ENCODE results near the gene IKZF4.

The IKZF4 gene

DNA sequence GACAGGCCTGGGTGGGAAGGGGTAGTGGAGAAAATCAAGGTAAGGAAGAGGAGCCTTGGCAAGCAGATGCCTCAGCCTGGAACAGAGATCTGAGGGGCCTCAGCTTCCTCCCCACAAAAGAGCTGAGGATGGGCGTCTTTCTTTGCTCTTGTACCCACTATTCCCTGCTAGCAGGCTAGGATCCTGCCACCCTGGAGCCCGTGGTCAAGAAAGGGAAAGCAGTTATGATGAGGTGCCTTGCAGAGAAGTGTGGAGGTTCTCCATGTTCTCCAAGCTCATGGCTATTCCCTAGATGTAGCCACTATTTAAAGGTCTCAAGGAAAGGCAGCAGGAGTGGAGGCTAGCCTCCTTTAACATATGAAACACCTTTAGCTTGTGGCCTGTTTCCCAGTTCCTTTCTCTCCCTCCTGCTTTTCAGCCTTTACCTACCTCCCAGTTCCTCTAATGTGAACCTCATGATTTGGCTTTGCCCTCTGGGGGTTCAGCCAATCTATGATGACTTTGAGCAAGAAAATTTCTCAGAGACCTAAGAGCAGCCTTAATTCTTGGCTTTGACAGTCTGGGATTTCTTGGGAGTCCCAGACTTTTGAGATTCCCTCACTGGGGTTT, 1.1 kb downstream of the IKZF4 start:
- Histone ChIP-seq H3K36me3 (ENCODE audit: insufficient read depth, low read depth, low read length) (peaks cover 34% of the 10 kb centered on the region), H3K27ac (ENCODE audit: low read length) (peak overlapping the region; percentile 85), H3K4me3 (ENCODE audit: low read length) (peak overlapping the region; percentile 65), H3K9me3 (ENCODE audit: insufficient read depth, low read depth, low read length) (no peaks in the 10 kb centered on the region), H3K9ac (ENCODE audit: low read depth, low read length) (peak overlapping the region; percentile 81; the same call in 1 of the 2 replicates), H3K4me1 (ENCODE audit: insufficient read depth, low read length) (peaks cover 17% of the 10 kb centered on the region), H3K27me3 (ENCODE audit: insufficient read depth, low read length) (no peaks in the 10 kb centered on the region)

DNA sequence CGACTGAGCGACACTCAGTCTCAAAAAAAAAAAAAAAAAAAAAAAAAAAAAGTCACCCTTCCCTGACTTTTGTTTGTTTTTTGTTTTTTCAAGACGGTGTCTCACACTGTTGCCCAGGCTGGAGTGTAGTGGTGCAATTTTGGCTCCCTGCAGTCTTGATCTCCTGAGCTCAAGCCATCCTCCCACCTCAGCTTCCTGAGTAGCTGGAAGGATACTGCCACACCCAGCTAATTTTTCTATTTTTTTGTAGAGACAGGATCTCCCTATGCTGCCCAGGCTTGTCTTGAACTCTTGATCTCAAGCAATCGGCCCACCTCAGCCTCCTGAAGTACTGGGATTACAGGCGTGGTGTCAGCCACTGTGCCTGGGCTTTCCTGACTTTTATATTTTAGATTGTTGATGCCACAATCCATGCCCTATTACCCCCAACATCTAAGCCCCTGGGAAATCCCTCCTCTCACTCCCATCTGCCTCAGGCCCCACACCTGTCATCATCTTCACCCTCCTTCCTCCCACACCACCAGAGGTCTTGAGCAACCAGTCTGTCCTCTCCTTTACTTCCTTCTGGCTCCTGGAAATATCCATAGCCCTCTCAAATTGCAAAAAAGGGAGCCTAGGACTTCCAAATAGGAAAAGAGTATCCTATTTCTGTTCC, 7.8 kb downstream of the IKZF4 start:
- H3K27ac ChIP-seq (ENCODE audit: low read length), result no peak overlapping the region
- peaks cover 72% of the 10 kb centered on the region for H3K36me3 ChIP-seq (ENCODE audit: insufficient read depth, low read depth, low read length)
- no peak overlapping the region for H3K4me3 ChIP-seq (ENCODE audit: low read length)
- H3K27me3 ChIP-seq (ENCODE audit: insufficient read depth, low read length), result no peaks in the 10 kb centered on the region
- H3K9ac ChIP-seq (ENCODE audit: low read depth, low read length), result no peak overlapping the region
- no peaks in the 10 kb centered on the region for H3K4me1 ChIP-seq (ENCODE audit: insufficient read depth, low read length)
- H3K9me3 ChIP-seq (ENCODE audit: insufficient read depth, low read depth, low read length), result no peaks in the 10 kb centered on the region

DNA sequence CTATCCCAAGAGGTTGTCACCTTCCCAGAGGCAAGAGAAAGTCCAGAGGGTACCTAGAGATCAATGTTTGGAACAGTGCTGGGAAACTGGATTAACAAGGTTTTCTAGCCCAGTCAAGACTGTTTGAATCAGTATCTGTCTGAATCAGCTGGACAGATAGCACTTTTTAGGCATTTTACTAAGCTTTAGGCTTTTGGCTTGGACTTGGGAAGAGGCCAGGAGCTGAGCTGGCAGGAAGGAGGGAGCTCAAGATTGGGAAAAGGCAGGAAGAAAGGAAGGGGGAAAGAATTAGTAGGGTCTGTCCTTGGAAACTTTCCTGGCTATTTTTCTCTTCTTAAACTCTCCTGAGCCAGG, 8.3 kb downstream of the IKZF4 start:
- Histone ChIP-seq H3K4me1 (ENCODE audit: insufficient read depth, low read length) (no peaks in the 10 kb centered on the region), H3K27me3 (ENCODE audit: insufficient read depth, low read length) (no peaks in the 10 kb centered on the region), H3K4me3 (ENCODE audit: low read length) (no peak overlapping the region), H3K9me3 (ENCODE audit: insufficient read depth, low read depth, low read length) (no peaks in the 10 kb centered on the region), H3K9ac (ENCODE audit: low read depth, low read length) (no peak overlapping the region), H3K27ac (ENCODE audit: low read length) (no peak overlapping the region), H3K36me3 (ENCODE audit: insufficient read depth, low read depth, low read length) (peaks cover 75% of the 10 kb centered on the region)

DNA sequence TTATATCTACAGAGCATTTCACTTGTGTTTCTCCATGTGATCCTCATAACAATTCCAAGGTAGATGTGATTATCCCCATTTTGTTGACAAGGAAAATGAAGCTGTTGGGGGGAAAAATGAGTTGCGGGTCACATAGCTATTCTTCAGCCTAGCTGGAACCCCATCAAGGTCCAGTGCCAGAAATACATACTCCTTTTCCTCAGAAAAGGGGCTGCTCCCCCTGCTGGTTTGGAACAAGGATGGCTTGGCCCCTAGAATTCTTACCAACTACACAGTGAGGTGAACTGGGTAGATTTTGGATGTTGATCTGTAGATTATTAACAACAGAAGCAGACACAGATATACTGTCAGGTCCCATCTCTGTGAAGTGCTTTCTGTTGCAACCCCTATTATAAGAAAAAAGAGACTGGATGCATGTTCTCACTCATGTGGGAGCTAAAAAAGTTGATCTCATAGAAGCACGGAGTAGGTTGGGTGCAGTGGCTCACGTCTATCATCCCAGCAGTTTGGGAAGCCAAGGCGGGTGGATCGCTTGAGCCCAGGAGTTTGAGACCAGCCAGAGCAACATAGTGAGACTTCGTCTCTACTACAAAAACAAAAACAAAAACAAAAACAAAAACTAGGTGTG, 8.9 kb downstream of the IKZF4 start:
- Histone ChIP-seq H3K27ac (ENCODE audit: low read length) (no peak overlapping the region), H3K4me1 (ENCODE audit: insufficient read depth, low read length) (no peaks in the 10 kb centered on the region), H3K27me3 (ENCODE audit: insufficient read depth, low read length) (no peaks in the 10 kb centered on the region), H3K9me3 (ENCODE audit: insufficient read depth, low read depth, low read length) (no peaks in the 10 kb centered on the region), H3K9ac (ENCODE audit: low read depth, low read length) (no peak overlapping the region), H3K4me3 (ENCODE audit: low read length) (no peak overlapping the region), H3K36me3 (ENCODE audit: insufficient read depth, low read depth, low read length) (peaks cover 75% of the 10 kb centered on the region)

DNA sequence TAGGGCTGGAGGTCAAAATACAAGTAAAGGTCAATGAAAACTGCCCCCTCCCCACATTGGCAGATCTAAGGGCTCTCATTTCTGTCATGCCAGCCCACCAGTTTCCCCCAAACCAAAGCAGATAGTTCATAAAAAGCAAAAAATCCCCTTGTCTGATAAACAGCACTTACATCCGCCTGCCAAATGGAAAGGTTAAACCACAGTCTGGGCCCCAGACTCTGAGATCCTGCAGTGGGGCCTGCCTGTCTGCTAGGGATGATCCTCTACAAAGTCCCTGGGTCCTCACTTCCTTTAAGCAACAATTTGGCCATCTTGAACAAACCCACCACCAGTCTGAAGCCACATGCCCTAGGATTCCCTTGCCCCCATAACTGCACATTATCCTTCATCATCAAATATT, 11.1 kb downstream of the IKZF4 start:
- no peaks in the 10 kb centered on the region for H3K9me3 ChIP-seq (ENCODE audit: insufficient read depth, low read depth, low read length)
- H3K4me1 ChIP-seq (ENCODE audit: insufficient read depth, low read length), result no peaks in the 10 kb centered on the region
- no peak overlapping the region for H3K4me3 ChIP-seq (ENCODE audit: low read length)
- no peak overlapping the region for H3K9ac ChIP-seq (ENCODE audit: low read depth, low read length)
- H3K36me3 ChIP-seq (ENCODE audit: insufficient read depth, low read depth, low read length), result peaks cover 79% of the 10 kb centered on the region
- no peaks in the 10 kb centered on the region for H3K27me3 ChIP-seq (ENCODE audit: insufficient read depth, low read length)
- H3K27ac ChIP-seq (ENCODE audit: low read length), result no peak overlapping the region

DNA sequence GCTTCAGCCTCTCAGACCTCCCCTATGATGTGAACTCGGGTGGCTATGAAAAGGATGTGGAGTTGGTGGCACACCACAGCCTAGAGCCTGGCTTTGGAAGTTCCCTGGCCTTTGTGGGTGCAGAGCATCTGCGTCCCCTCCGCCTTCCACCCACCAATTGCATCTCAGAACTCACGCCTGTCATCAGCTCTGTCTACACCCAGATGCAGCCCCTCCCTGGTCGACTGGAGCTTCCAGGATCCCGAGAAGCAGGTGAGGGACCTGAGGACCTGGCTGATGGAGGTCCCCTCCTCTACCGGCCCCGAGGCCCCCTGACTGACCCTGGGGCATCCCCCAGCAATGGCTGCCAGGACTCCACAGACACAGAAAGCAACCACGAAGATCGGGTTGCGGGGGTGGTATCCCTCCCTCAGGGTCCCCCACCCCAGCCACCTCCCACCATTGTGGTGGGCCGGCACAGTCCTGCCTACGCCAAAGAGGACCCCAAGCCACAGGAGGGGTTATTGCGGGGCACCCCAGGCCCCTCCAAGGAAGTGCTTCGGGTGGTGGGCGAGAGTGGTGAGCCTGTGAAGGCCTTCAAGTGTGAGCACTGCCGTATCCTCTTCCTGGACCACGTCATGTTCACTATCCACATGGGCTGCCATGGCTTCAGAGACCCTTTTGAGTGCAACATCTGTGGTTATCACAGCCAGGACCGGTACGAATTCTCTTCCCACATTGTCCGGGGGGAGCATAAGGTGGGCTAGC, 13.9 kb downstream of the IKZF4 start:
- Histone ChIP-seq H3K36me3 (ENCODE audit: insufficient read depth, low read depth, low read length) (peaks cover 67% of the 10 kb centered on the region), H3K9me3 (ENCODE audit: insufficient read depth, low read depth, low read length) (no peaks in the 10 kb centered on the region), H3K27ac (ENCODE audit: low read length) (no peak overlapping the region), H3K4me1 (ENCODE audit: insufficient read depth, low read length) (no peaks in the 10 kb centered on the region), H3K9ac (ENCODE audit: low read depth, low read length) (no peak overlapping the region), H3K27me3 (ENCODE audit: insufficient read depth, low read length) (no peaks in the 10 kb centered on the region), H3K4me3 (ENCODE audit: low read length) (no peak overlapping the region)

DNA sequence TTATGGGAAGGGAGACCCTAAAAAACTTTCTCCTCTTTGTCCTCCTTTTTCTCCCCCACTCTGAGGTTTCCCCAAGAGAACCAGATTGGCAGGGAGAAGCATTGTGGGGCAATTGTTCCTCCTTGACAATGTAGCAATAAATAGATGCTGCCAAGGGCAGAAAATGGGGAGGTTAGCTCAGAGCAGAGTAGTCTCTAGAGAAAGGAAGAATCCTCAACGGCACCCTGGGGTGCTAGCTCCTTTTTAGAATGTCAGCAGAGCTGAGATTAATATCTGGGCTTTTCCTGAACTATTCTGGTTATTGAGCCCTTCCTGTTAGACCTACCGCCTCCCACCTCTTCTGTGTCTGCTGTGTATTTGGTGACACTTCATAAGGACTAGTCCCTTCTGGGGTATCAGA, 16.3 kb downstream of the IKZF4 start:
- Histone ChIP-seq H3K9ac (ENCODE audit: low read depth, low read length) (peak overlapping the region; percentile 58; the same call in 1 of the 2 replicates), H3K9me3 (ENCODE audit: insufficient read depth, low read depth, low read length) (no peaks in the 10 kb centered on the region), H3K4me1 (ENCODE audit: insufficient read depth, low read length) (no peaks in the 10 kb centered on the region), H3K27me3 (ENCODE audit: insufficient read depth, low read length) (no peaks in the 10 kb centered on the region), H3K36me3 (ENCODE audit: insufficient read depth, low read depth, low read length) (peaks cover 55% of the 10 kb centered on the region), H3K4me3 (ENCODE audit: low read length) (no peak overlapping the region), H3K27ac (ENCODE audit: low read length) (no peak overlapping the region)

DNA sequence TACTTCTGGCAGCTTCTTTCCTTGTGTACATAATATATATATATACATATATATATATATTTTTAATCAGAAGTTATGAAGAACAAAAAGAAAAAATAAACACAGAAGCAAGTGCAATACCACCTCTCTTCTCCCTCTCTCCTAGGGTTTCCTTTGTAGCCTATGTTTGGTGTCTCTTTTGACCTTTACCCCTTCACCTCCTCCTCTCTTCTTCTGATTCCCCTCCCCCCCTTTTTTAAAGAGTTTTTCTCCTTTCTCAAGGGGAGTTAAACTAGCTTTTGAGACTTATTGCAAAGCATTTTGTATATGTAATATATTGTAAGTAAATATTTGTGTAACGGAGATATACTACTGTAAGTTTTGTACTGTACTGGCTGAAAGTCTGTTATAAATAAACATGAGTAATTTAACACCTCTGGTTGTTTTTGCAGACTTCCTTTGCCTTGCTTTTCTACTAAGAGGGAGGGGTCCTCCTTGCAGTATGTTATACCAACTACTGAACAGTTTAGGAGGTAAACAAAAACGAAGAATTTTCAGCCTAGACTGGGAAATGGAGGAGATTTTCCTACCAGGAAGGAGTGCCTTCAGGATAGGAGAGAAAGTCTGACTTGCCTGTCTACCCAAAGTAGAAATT, 17.3 kb downstream of the IKZF4 start:
- H3K4me3 ChIP-seq (ENCODE audit: low read length), result no peak overlapping the region
- H3K27ac ChIP-seq (ENCODE audit: low read length), result no peak overlapping the region
- H3K4me1 ChIP-seq (ENCODE audit: insufficient read depth, low read length), result no peaks in the 10 kb centered on the region
- peaks cover 52% of the 10 kb centered on the region for H3K36me3 ChIP-seq (ENCODE audit: insufficient read depth, low read depth, low read length)
- H3K9ac ChIP-seq (ENCODE audit: low read depth, low read length), result no peak overlapping the region
- no peaks in the 10 kb centered on the region for H3K27me3 ChIP-seq (ENCODE audit: insufficient read depth, low read length)
- no peaks in the 10 kb centered on the region for H3K9me3 ChIP-seq (ENCODE audit: insufficient read depth, low read depth, low read length)

DNA sequence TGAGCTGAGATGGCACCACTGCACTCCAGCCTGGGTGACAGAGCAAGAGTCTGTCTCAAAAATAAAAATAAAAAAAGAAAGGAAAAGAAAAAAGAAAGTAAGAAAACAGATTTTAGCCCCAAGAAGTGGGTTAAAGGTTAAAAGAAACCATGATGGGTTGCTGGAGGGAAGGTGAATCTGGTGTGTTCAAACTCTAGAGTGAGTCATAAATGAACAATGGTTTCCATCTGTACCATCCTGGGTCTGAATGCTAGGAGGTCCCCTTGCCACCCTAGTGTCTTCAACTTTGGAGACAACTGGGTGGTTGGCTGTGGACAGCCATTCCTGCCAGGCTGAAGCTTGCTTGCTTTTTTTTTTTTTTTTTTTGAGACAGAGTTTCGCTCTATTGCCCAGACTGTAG, 19.3 kb downstream of the IKZF4 start:
- Histone ChIP-seq H3K4me3 (ENCODE audit: low read length) (no peak overlapping the region), H3K9ac (ENCODE audit: low read depth, low read length) (no peak overlapping the region), H3K27ac (ENCODE audit: low read length) (no peak overlapping the region), H3K36me3 (ENCODE audit: insufficient read depth, low read depth, low read length) (peaks cover 54% of the 10 kb centered on the region), H3K9me3 (ENCODE audit: insufficient read depth, low read depth, low read length) (no peaks in the 10 kb centered on the region), H3K4me1 (ENCODE audit: insufficient read depth, low read length) (0 out of 2 replicates have a peak, but pooled peaks cover 4% of the 10 kb centered on the region), H3K27me3 (ENCODE audit: insufficient read depth, low read length) (no peaks in the 10 kb centered on the region)

DNA sequence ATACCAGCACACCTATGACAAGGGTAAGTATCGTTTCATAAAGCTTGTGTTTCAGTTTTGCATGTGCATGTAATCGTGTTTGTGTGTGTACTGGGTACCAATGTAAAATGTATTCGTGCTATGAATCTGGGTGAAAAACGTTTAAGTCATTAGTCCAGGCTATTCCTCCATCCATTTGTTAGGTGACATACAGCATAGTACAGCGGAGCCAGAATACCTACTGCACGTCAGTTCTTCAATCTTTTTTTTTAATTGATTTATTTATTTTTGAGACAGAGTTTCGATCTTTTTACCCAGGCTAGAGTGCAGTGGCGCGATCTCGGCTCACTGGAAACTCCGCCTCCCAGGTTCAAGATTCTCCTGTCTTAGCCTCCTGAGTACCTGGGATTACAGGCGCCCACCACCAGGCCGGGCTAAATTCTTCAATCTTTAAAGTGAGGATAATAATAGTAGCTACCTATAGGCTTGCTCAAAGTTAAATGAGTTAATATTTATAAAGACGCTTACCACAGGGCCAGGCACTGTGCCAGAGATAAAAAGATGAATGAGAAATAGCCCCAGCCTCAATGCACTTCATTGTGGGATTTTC, 20.2 kb downstream of the IKZF4 start:
- H3K27me3 ChIP-seq (ENCODE audit: insufficient read depth, low read length), result no peaks in the 10 kb centered on the region
- peak overlapping the region; percentile 26 for H3K27ac ChIP-seq (ENCODE audit: low read length)
- peaks cover 51% of the 10 kb centered on the region for H3K36me3 ChIP-seq (ENCODE audit: insufficient read depth, low read depth, low read length)
- H3K9ac ChIP-seq (ENCODE audit: low read depth, low read length), result peak overlapping the region; percentile 69; the same call in 1 of the 2 replicates
- H3K9me3 ChIP-seq (ENCODE audit: insufficient read depth, low read depth, low read length), result no peaks in the 10 kb centered on the region
- 0 out of 2 replicates have a peak, but pooled peaks cover 4% of the 10 kb centered on the region for H3K4me1 ChIP-seq (ENCODE audit: insufficient read depth, low read length)
- peak overlapping the region; percentile 68 for H3K4me3 ChIP-seq (ENCODE audit: low read length)

Data from iPS-20b (cell line).